ENCODE data around the gene AKAP17A.

AKAP17A gene

DNA sequence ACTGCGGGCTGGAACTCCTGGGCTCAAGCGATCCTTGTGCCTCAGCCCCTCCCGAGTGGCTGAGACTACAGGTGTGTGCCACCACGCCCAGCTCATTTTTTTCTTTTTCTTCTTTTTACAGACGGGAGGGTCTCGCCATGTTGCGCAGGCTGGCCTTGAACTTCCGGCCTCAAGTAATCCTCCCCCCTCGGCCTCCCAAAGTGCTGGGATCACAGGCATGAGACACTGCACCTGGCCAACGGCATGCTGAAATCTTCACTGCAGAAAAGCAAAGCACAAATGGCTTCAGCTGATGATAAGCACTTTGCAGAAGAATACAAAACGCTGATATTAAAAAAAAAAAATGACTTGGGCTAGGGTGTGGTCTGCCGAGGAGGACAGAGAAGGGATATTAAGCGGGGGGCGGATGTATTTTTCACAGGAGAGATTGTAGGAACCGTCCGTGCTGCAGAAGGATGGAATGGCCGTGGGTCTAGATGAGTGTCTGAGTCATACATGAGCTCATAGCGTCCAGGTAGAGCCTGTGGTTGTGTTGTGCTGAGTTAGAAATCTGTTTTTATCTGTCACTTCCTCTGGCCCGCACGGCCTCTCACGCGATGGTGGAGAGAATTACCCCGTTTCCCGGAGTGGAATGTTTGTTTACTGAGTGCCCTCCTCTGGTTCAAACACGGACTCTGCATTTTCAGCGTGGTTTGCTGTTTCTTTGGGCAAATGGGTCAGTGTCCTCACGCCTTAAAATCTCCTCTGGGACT lies 8.5 kb upstream of the AKAP17A start:
- FAIRE-seq: no peak
- DNase-seq (ENCODE audit: low spot score): peak; percentile 21

DNA sequence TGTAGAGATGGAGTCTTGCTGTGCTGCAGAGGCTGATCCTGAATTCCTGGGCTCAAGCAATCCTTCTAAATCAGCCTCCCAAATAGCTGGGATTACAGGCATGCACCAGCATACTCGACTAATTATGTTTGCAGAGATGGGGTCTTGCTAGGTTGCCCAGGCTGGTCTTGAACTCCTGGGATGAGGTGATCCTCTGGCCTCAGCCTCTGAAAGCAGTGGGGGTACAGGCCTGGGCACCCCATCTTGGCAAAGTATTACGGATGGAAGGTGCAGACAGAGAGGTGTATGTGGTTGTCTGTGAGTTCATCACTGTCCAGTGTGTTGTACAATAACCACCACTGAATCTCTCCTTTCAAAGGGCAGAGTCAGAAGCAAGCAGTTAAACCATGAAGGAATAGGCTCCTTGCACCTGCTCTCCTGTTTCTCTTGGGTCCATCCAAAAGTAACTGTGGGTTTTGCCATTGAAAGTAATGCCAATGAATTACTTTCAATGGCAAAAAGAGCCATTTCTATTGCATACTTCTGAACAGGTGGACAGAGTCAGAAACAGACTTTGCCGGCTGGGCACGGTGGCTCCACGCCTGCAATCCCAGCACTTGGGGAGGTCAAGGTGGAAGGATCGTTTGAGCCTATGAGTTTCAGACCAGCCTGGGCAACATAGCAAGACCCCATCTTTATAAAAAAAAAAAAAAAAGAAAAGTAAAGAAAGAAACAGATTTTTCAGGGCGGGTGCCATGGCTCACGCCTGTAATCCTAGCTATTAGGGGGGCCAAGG lies 7.0 kb upstream of the AKAP17A start:
- no peak for DNase-seq (ENCODE audit: low spot score)
- no peak for FAIRE-seq

DNA sequence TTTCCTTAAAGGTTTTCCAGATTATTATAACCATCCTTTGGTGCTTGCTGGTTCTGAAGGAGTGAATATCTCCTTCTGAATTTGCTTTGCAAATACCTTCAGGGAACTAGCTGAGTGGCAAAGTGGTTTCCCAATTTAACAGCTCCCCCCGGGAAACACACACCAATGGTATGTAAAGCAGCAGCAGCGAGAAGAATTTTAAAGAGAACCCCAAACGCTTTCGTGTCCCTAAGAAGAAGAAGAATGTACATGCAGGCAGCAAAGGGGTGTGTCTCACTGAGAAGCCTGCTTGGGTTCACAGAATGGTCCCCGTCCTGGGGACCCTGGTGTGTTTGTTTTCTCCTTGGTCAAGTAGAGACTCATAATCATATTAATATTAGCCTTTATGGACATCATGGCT lies 4.2 kb upstream of the AKAP17A start:
- DNase-seq (ENCODE audit: low spot score) (no peak), FAIRE-seq (no peak)

DNA sequence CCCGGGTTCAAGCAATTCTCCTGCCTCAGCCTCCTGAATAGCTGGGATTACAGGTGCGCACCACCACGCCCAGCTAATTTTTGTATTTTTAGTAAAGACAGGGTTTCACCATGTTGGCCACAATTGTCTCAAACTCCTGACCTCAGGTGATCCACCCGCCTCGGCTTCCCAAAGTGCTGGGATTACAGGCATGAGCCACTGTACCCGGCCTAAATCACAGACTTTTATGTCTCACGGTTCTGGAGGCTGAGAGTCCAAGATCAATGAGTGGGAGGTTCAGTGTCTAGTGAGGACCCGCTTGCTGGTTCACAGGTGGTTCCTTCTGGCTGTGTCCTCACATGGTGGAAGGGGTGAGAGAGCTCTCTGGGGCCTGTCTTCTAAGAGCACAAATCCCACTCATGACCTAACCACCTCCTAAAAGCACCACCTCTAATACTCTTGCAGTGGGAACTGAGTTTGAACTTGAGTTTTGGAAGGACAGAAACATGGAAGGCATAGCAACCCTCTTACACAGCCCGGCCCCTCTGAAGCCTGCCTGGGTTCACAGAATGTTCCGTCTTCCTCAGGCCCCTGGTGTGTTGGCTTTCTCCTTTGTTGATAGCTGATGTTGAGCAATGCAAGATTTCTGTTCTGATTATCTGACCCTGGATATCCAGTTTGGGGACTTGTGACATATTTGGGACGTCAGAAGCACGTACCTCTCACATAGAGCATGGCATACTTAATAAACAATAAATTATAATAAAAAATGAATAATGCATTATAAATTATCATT lies 1.9 kb upstream of the AKAP17A start:
- FAIRE-seq (no peak), DNase-seq (ENCODE audit: low spot score) (no peak)

DNA sequence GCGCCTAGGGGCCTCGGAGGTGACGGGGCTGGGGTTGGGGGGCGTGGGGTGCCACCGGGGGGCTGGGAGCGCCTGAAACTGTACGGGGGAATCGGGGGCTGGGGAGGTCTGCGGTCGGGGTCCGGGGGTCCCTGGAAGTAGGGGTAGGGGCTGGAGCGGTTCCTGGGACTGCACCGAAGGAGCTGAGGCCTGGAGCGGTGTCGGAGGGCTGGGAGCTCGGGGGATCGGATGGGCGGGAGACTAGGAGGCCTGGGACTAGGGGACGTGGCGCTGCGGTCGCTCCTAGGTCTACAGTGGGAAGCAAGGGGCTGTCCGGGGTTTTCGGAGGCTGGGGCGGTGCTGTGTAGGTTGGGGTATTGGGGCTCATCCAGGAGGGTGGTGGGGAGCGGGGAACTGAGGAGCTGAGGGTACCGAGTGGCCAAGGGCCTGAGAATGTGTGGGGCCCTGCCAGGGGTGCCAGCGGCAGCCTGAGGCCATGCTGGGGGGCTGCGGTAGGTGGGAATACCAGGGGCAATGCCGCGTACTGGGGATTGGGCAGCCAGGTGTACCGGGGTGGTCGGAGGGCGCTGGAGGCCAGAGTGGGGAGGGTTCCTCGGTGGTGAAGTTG lies 562 bp downstream of the AKAP17A start:
- FAIRE-seq (no peak), DNase-seq (ENCODE audit: low spot score) (no peak)

DNA sequence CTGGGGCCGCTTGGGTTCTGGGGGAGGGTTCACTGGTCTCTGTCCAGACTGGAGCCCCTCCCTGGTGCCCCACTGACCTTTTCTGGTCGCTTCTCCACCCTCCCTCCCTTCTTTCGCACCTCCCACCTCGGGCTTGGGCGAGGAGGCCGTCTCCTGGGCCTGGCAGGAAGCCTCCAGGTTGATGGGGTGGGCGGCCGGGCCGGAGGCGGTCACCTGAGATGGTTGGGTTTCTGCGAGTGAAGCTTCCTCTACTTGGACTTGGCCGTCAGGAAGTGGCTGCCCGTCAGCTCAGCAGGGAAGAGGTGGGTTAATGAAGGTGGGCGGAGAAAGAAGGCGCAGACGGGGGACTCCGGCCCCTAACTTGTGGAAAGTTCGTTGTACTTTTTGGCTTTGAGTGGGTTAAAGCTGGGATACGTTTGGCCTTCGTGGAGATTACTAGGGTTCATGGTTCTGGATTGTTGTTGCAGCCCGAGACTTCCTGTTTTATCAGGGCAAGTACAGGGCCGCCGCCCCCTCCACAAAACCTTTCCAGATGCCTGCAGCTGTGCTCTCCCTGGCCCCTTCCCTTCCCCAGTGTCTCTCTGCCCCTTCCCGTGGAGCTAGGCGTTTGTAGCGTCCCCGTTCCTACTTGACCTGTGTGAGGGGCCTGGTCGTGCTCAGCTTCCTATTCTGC lies 1.2 kb downstream of the AKAP17A start:
- DNase-seq (ENCODE audit: low spot score): no peak

DNA sequence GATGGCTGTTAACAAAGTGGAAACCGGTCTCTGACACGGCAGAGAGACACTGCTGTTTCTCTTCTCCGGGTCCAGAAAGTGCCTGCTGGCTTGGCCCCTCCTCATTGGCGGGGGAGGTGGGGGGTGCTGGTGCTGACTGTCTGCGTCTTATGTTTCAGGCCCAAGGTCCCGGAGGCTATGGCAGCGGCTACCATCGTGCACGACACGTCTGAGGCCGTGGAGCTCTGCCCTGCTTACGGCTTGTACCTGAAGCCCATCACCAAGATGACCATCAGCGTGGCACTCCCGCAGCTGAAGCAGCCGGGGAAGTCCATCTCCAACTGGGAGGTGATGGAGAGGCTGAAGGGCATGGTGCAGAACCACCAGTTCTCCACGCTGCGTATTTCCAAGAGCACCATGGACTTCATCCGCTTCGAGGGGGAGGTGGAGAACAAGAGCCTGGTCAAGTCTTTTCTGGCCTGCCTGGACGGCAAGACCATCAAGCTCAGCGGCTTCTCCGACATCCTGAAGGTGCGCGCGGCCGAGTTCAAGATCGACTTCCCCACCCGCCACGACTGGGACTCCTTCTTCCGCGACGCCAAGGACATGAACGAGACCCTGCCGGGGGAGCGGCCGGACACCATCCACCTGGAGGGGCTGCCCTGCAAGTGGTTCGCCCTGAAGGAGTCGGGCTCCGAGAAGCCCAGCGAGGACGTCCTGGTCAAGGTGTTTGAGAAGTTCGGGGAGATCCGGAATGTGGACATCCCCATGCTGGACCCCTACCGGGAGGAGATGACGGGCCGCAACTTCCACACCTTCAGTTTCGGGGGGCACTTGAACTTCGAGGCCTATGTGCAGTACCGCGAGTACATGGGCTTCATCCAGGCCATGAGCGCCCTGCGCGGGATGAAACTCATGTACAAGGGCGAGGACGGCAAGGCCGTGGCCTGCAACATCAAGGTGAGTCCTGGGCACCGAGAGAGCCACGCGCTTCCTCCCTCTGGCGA lies 2.2 kb downstream of the AKAP17A start:
- FAIRE-seq (no peak), DNase-seq (ENCODE audit: low spot score) (no peak)

More for the DNA sequence above, 1.2 kb downstream of the AKAP17A start:
- no peak for FAIRE-seq

DNA sequence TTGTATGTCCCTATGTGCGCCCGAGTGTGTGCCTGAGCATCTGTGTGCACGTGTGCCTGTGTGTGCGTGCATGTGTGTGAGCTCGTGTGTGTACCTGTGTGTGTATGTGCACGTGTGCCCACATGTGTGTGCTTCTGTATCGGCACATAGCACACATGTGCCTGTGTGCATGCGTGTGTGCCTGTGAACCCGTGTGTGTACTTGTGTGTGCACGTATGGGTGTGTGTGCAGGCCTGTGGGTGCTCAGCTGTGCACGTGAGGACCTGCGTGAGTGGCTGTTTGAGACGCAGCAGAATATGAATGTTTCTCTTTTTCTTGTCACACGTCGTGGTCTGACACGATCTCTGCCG lies 4.3 kb downstream of the AKAP17A start:
- no peak for FAIRE-seq
- no peak for DNase-seq (ENCODE audit: low spot score)

DNA sequence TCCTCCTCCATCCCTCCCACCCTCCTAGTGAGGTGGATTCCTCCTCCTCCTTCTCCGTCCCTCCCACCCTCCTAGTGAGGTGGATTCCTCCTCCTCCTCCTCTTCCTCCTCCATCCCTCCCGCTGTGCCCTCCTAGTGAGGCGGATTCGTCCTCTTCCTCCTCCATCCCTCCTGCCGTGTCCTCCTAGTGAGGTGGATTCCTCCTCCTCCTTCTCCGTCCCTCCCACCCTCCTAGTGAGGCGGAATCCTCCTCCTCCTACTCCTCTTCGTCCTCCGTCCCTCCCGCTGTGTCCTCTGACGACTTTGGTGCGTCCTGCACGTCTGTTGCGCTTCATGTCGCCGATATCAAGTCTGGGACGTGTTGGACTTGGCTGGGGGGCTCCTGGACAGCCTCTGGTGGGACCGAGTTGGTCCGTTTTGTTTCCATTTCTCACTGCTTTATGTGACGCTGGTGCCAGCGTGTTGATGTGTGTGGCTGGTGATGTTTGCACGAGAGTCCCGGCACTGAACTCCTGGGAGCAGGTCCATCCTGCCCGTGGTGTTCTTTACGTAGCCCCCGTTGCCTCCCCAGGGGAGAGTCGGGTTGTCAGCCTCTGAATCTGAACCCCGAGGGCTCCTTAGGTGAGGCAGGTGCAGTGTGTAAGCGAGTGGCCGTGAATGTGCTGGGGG lies 5.4 kb downstream of the AKAP17A start:
- no peak for DNase-seq (ENCODE audit: low spot score)
- FAIRE-seq: no peak

DNA sequence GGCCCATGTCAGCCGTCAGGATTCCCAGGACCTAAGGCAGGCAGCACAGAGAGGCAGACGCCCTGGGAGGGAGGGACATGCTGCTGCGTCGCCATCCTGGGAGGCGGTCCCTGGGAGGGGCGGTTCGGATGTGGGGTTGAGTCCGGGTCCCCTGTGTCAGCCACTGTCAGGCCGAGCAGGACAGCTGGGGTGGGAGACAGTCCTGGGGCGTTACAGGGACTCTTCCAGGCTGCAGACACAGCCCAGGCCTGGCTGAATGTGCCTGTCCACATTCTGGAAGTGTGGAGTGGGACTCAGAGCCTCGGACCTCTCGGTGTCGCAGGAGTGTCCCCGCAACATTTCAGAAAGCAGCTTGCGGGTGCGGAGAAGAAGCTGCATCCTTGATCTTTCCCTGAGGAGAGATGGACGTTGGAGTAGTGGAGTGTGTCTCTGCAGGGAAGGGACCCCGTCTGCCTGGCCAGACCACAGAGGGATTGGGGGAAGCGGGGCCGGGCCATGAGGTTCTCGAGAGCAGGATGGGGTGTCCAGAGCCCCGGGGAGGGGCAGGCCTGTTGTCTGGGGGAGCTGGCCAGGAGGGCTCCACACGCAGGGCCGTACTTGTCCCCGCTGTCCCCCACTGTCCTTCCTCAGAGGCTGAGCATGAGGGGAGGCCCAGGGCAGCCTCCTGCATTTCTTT lies 6.1 kb downstream of the AKAP17A start:
- FAIRE-seq: no peak
- DNase-seq (ENCODE audit: low spot score): no peak

DNA sequence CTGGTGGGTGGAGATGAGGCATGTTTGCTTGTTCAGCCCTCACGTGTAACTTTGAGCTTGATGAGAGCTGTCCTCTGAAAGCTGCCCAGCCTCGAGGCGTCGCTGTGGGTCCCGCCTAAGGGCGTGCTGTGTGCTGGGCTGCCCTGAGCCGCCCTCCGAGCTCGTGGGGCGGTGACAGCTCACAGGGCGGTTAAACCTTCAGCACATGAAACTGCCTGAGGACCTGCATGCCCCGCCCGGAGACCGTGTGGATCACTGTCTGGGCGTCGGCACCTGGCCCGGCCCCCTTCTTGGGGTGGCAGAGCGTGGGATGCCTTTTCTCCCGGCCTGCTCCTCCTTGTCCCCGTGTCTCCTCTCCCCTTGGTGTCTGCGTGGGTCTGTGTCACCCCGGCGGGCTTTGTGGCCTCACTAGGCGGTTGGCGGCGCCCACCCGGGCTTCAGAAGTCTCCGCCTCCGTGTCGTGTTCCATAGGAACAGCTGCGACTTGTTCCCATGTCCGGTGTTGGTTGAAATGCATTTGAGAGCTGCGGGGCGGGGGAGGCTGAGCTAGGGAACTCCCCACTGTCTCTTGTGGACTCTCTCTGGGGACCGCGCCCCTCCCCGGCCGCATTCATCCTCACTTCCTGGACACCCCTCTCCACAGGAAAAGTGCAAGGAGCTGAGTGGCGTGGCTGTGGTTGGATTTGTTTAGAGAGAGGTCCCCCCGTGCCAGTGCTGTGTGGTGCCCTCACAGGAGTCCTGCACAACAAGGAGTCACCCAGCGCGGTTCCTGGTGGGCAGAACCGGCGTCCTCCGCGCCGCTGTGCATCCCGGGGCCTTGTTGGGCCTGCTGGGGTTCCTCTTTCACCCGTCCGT lies 6.8 kb downstream of the AKAP17A start:
- no peak for DNase-seq (ENCODE audit: low spot score)
- no peak for FAIRE-seq

DNA sequence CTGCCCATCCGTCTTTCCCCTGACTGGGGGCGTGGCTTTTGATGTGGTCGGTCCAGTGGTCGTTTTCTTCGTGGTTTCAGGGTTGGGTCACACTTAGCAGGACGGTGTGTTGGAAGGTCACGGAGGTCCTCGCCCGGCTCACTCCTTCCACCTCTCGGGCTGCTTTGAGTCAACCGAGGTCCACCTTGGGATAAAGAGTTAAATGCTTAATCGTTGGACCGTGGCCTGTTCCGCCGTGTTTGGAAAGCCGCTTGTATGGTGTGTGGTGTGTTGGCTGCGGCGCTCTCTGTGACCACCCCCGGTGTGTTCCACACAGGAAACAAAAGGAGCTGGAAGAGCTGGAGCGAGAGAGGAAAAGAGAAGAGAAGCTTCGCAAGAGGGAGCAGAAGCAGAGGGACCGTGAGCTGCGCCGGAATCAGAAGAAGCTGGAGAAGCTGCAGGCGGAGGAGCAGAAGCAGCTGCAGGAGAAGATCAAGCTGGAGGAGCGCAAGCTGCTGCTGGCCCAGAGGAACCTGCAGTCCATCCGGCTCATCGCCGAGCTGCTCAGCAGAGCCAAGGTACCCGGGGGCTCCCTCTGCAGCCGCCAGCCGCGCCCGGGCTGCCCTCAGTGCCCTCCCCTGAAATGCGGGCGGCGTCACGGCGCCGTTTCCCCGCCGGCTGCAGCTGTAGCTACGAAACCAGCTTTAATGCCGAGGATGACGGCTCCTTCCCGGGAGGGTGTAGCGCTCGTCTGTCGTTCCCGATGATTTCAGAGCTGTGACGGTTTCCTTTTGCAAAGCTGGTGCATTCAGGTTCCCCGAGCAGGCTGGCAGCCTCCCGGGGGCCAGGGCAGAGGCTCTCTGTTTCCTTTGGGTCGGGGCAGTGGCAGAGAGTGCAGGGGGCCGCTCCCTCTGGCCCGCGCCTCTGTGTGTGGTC lies 7.7 kb downstream of the AKAP17A start:
- no peak for DNase-seq (ENCODE audit: low spot score)
- FAIRE-seq: no peak

DNA sequence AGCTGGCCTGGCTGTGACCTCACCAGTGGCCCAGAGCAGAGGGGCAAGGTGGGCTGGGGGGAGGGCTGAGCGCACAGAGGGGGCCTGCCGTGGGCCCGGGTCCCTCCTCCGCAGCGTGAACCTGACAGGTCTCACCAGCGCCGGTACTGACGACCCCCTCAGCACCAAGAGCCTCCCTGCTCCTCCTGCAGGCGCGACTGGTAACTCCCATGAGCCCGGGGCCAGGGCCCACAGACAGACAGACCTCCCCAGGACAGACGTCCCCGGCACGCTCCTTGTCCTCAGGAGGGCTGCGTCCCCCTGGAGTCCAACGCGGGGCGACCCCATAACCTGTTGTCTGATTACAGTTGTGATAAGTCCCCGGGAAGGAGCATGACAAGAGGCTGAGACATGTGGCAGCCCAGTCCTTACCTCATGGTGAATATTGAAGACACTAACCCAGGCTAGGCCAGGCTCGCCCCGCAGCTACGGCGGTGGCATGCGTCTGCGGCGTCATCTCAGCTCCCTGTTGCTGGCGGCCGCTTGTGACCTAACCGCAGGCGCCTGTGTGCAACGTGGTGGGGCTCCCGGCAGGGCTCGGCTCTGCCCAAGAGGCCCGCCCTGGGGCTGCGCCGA lies 8.5 kb downstream of the AKAP17A start:
- FAIRE-seq (no peak), DNase-seq (ENCODE audit: low spot score) (no peak)

DNA sequence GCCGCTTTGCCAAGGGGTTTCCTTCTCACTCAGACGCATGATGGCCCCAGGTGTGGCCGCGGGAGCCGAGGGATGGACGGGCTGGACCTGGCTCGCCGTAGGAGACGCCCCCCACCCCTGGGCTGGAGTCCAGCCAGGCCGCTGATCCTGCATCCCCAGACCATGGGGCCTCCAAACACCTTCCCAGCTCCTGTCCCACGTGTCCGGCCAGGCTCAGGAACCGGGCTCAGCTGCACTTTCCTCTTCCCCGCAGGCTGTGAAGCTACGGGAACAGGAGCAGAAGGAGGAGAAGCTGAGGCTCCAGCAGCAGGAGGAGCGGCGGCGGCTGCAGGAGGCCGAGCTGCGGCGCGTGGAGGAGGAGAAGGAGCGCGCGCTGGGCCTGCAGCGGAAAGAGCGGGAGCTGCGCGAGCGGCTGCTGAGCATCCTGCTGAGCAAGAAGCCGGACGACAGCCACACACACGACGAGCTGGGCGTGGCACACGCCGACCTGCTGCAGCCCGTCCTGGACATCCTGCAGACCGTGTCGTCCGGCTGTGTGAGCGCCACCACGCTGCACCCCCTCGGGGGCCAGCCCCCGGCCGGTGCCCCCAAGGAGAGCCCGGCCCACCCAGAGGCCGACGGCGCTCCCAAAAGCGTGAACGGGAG lies 9.1 kb downstream of the AKAP17A start:
- no peak for DNase-seq (ENCODE audit: low spot score)

DNA sequence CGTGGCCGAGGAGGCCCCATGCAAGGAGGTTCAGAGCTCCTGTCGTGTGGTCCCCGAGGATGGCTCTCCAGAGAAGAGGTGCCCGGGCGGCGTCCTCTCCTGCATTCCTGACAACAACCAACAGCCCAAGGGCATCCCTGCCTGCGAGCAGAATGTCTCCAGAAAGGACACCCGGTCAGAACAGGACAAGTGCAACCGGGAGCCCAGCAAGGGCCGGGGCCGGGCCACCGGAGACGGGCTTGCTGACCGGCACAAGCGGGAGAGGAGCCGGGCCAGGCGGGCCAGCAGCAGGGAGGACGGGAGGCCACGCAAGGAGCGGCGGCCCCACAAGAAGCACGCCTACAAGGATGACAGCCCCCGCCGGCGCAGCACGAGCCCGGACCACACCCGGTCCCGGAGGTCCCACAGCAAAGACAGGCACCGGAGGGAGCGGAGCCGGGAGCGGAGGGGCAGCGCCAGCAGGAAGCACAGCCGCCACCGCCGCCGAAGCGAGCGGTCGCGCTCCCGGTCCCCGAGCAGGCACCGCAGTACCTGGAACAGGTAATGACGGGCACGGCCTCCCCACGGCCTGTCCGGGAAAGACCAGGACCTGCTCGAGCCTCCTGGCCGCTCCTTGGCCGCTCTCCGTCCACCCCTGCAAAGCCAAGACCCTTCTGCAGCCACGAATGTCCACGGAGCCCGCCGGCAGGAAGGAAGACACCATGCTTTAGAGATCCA lies 9.8 kb downstream of the AKAP17A start:
- FAIRE-seq (no peak), DNase-seq (ENCODE audit: low spot score) (no peak)

More for the DNA sequence above, 9.1 kb downstream of the AKAP17A start:
- FAIRE-seq: no peak

All from urothelium cell line (cell line).